ENCODE data around the gene ZNF888. TPM values are rescaled to one million over a fixed set of nuclear protein-coding genes. Genes with fewer than 3 reads are reported as not detected.

The ZNF888 gene
- 3.4 TPM for total RNA-seq
- polyA plus RNA-seq (ENCODE audit: insufficient read depth in 1 of 8, insufficient read length in 8 of 8, low replicate concordance in 1 of 8), result 1 to 10 TPM; 1.9 to 4.2 (median 3.0) TPM
- long read RNA-seq, donor 1, result 0 reads
- long read RNA-seq, donor 2, result 0 reads
- long read RNA-seq, donor 3, result 0 reads
- long read RNA-seq, donor 4, result 0 reads
- long read RNA-seq, donor 5, partial matches to known transcripts, result 0 of 1 reads
- long read RNA-seq, donor 5, other reads (novel, unspliced or antisense), result 0 of 1 reads
- long read RNA-seq, donor 6, full-length matches to known transcripts, result 1 of 1 reads
- long read RNA-seq, donor 6, partial matches to known transcripts, result 0 of 1 reads
- long read RNA-seq, donor 6, other reads (novel, unspliced or antisense), result 0 of 1 reads
- long read RNA-seq, donor 7, result 0 reads
- long read RNA-seq, donor 8, result 0 reads
- long read RNA-seq, donor 9, result 0 reads
- long read RNA-seq, donor 10, result 0 reads
- long read RNA-seq, donor 11, result 0 reads

DNA sequence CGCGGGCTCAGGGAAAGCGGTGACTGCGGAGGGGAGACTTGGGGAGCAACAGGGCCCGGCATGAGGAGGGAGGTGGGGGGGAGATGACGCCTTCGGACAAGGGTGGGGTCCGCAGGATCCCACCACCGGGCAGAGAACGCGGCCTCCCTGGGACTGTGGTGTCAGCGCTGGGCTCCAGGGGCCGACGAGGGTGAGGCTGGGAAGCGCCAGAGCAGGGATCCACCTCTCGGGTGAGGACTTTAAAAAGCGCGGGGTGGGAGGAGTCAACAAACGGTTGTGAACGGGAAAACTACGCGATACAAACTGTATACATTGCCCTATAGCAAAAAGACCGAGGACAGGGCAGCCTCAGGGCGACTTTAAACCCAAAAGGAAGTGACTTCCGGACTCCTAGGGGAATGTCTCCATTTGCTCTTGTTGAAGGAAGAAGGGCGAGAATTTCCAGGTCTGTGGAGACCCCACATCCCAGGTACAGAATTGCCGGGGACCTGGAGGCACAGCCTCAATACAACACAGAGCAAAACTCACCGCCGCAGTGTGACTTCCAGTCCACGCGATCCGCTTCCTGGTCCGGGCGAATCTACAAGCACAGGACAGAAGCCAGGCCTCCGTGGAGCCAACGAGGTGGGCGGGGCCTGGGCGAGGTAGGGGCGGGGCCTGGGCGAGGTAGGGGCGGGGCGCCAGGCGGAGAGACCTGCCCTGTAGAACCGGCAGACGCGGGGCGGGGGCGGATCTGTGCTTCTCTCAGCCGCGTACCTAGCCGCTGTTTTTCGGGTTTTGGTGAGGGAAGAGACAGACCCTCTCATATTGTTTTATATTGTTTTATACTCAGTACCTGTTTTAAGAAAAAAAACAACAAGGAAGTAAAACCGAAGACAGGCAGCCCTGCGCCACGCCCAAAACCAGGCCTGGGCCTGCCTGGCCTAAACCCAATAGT, at the start of gene ZNF888:
ZNF888 (minus strand) TSS at position 588 of the 937 bp plus-strand sequence. CDS start 5,555 bp downstream, outside the sequence.
- Histone ChIP-seq H3K4me3 (ENCODE audit: low read length) (peak within 1 kb of the TSS; percentile 84), H3K9me3 (replicated peaks; ENCODE audit: control insufficient read depth, low read depth, low read length) (no peaks in the 10 kb centered on the region), H3K27me3 (ENCODE audit: control insufficient read depth, insufficient read depth, low read length) (no peaks in the 10 kb centered on the region), H3K36me3 (ENCODE audit: control insufficient read depth, insufficient read depth, low read length) (no peaks in the 10 kb centered on the region), H3K27ac (ENCODE audit: low read length) (peak within 1 kb of the TSS; percentile 93), H3K4me1 (ENCODE audit: control insufficient read depth, insufficient read depth, low read length) (peaks cover 5% of the 10 kb centered on the region)
- peak; percentile 86 for DNase-seq
- WGBS (ENCODE audit: insufficient coverage), result 0% methylated on average over 22 of the region's 55 CpGs

- Histone ChIP-seq H3K4me3 (ENCODE audit: low read length) (no peak overlapping the region), H3K27ac (ENCODE audit: low read length) (no peak overlapping the region), H3K36me3 (ENCODE audit: control insufficient read depth, insufficient read depth, low read length) (no peaks in the 10 kb centered on the region), H3K9me3 (replicated peaks; ENCODE audit: control insufficient read depth, low read depth, low read length) (no peaks in the 10 kb centered on the region), H3K27me3 (ENCODE audit: control insufficient read depth, insufficient read depth, low read length) (no peaks in the 10 kb centered on the region), H3K4me1 (ENCODE audit: control insufficient read depth, insufficient read depth, low read length) (peaks cover 6% of the 10 kb centered on the region)
- DNase-seq, result no peak
- WGBS (ENCODE audit: insufficient coverage), result no CpG with 5 or more reads among the region's 2 CpGs
Observed at GRCh38 chr19:52967772-52968171, 44.5 kb upstream of the ZNF888 start.

DNA sequence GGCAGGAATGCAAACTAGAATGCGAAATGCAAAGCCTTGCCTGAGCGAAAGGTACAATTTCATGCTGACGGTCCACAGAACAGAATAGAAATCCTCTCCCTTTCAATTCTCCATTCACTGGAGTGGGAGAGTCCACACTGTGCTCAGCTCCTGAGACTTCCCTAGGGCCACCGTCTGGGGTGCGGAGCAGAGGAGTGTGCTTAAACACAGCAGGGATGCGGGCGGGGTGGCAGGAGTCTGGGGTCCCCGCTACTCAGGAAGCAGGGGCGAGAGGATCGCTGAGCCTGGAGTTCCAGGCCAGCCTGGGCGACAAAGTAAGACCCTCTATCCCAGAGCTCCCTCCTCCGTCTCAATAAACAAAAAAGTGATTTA, 40.0 kb upstream of the ZNF888 start:
- no peaks in the 10 kb centered on the region for H3K9me3 ChIP-seq (replicated peaks; ENCODE audit: control insufficient read depth, low read depth, low read length)
- peak overlapping the region; percentile 67 for H3K4me3 ChIP-seq (ENCODE audit: low read length)
- WGBS (ENCODE audit: insufficient coverage), result 0% methylated on average over 6 of the region's 12 CpGs
- H3K27ac ChIP-seq (ENCODE audit: low read length), result peak overlapping the region; percentile 81
- H3K36me3 ChIP-seq (ENCODE audit: control insufficient read depth, insufficient read depth, low read length), result no peaks in the 10 kb centered on the region
- H3K4me1 ChIP-seq (ENCODE audit: control insufficient read depth, insufficient read depth, low read length), result peaks cover 12% of the 10 kb centered on the region
- no peaks in the 10 kb centered on the region for H3K27me3 ChIP-seq (ENCODE audit: control insufficient read depth, insufficient read depth, low read length)
- DNase-seq, result peak; percentile 33

GRCh38 chr19:52962394-52963246, 39.4 kb upstream of the ZNF888 start, which contains the start of gene ZNF816:
TSS of gene ZNF816 (minus strand) at chr19:52962881. CDS start at chr19:52956089, 6,792 bp downstream.
- peaks cover 12% of the 10 kb centered on the region for H3K4me1 ChIP-seq (ENCODE audit: control insufficient read depth, insufficient read depth, low read length)
- under 1% methylated on average over 44 of the region's 55 CpGs for whole genome bisulfite sequencing (ENCODE audit: insufficient coverage)

GRCh38 chr19:52961981-52962380, 38.8 kb upstream of the ZNF888 start:
- WGBS (ENCODE audit: insufficient coverage), result 9% methylated on average over 4 of the region's 5 CpGs
- Histone ChIP-seq H3K36me3 (ENCODE audit: control insufficient read depth, insufficient read depth, low read length) (peaks cover 2% of the 10 kb centered on the region), H3K4me1 (ENCODE audit: control insufficient read depth, insufficient read depth, low read length) (peaks cover 12% of the 10 kb centered on the region), H3K27me3 (ENCODE audit: control insufficient read depth, insufficient read depth, low read length) (no peaks in the 10 kb centered on the region), H3K27ac (ENCODE audit: low read length) (peak overlapping the region; percentile 85), H3K4me3 (ENCODE audit: low read length) (peak overlapping the region; percentile 67), H3K9me3 (replicated peaks; ENCODE audit: control insufficient read depth, low read depth, low read length) (no peaks in the 10 kb centered on the region)
- DNase-seq, result no peak

More at GRCh38 chr19:52962394-52963246, 39.4 kb upstream of the ZNF888 start, which contains the start of gene ZNF816:
- Histone ChIP-seq H3K4me3 (ENCODE audit: low read length) (peak within 1 kb of the TSS; percentile 67), H3K9me3 (replicated peaks; ENCODE audit: control insufficient read depth, low read depth, low read length) (no peaks in the 10 kb centered on the region), H3K27me3 (ENCODE audit: control insufficient read depth, insufficient read depth, low read length) (no peaks in the 10 kb centered on the region), H3K27ac (ENCODE audit: low read length) (peak within 1 kb of the TSS; percentile 85), H3K36me3 (ENCODE audit: control insufficient read depth, insufficient read depth, low read length) (peaks cover 2% of the 10 kb centered on the region)
- DNase-seq, result peak; percentile 97

DNA sequence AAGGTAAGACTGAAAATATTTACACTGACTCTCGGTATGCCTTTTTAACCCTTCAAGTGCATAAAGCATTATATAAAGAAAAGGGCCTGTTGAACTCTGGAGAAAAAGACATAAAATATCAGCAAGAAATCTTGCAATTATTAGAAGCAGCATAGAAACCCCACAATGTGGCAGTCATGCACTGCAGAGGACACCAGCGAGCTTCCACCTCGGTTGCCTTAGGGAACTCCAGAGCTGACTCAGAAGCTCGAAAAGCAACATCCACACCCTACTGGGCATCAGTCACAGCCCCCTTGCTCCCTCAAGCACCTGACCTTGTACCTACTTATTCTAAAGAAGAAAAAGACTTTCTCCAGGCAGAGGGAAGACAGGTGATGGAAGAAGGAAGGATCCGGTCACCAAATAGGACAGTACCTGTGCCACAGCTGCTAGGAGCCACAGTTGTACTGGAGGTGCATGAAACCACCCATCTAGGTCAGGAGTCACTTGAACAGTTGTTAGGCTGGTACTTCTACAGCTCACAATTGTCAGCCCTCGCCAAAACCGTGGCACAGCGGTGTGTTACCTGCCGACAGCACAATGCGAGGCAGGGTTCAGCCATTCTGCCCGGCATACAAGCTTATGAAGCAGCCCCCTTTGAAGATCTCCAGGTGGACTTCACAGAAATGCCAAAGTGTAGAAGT, 36.5 kb upstream of the ZNF888 start:
- no peak overlapping the region for H3K4me3 ChIP-seq (ENCODE audit: low read length)
- peaks cover 12% of the 10 kb centered on the region for H3K4me1 ChIP-seq (ENCODE audit: control insufficient read depth, insufficient read depth, low read length)
- no peaks in the 10 kb centered on the region for H3K27me3 ChIP-seq (ENCODE audit: control insufficient read depth, insufficient read depth, low read length)
- H3K27ac ChIP-seq (ENCODE audit: low read length), result no peak overlapping the region
- peaks cover 5% of the 10 kb centered on the region for H3K36me3 ChIP-seq (ENCODE audit: control insufficient read depth, insufficient read depth, low read length)
- WGBS (ENCODE audit: insufficient coverage), result 77% methylated on average over 9 of the region's 11 CpGs
- no peak for DNase-seq
- no peaks in the 10 kb centered on the region for H3K9me3 ChIP-seq (replicated peaks; ENCODE audit: control insufficient read depth, low read depth, low read length)

- Histone ChIP-seq H3K4me1 (ENCODE audit: control insufficient read depth, insufficient read depth, low read length) (peaks cover 6% of the 10 kb centered on the region), H3K27me3 (ENCODE audit: control insufficient read depth, insufficient read depth, low read length) (no peaks in the 10 kb centered on the region), H3K36me3 (ENCODE audit: control insufficient read depth, insufficient read depth, low read length) (peaks cover 9% of the 10 kb centered on the region), H3K27ac (ENCODE audit: low read length) (no peak overlapping the region), H3K9me3 (replicated peaks; ENCODE audit: control insufficient read depth, low read depth, low read length) (no peaks in the 10 kb centered on the region), H3K4me3 (ENCODE audit: low read length) (no peak overlapping the region)
- DNase-seq, result no peak
- WGBS (ENCODE audit: insufficient coverage), result 86% methylated on average over 7 of the region's 8 CpGs
Observed at GRCh38 chr19:52957591-52957990, 34.4 kb upstream of the ZNF888 start.

GRCh38 chr19:52956917-52957316, 33.7 kb upstream of the ZNF888 start:
- Histone ChIP-seq H3K4me3 (ENCODE audit: low read length) (no peak overlapping the region), H3K9me3 (replicated peaks; ENCODE audit: control insufficient read depth, low read depth, low read length) (no peaks in the 10 kb centered on the region), H3K4me1 (ENCODE audit: control insufficient read depth, insufficient read depth, low read length) (peaks cover 5% of the 10 kb centered on the region), H3K36me3 (ENCODE audit: control insufficient read depth, insufficient read depth, low read length) (peaks cover 16% of the 10 kb centered on the region), H3K27me3 (ENCODE audit: control insufficient read depth, insufficient read depth, low read length) (no peaks in the 10 kb centered on the region), H3K27ac (ENCODE audit: low read length) (no peak overlapping the region)
- DNase-seq, result no peak
- WGBS (ENCODE audit: insufficient coverage), result 96% methylated on average over 9 of the region's 10 CpGs

DNA sequence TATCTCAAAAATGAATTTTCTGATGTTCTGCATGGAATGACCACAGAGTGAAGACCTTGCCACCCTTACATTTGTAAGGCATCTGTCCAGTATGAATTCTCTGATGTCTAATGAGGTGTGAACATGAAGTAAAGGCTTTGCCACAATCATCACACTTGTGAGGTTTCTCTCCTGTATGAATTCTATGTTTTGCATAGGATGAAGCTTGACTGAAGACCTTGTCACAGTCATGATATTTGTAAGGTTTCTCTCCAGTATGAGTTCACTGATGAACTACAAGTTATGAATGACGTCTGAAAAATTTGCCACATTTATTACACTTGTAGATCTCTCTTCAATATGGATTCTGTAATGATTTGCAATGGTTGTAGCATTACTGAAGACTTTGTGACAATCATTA, 26.2 kb upstream of the ZNF888 start:
- no peak for DNase-seq
- WGBS (ENCODE audit: insufficient coverage), result no CpG with 5 or more reads among the region's 1 CpG

More for the DNA sequence above, 26.2 kb upstream of the ZNF888 start:
- no peak overlapping the region for H3K27ac ChIP-seq (ENCODE audit: low read length)
- H3K4me3 ChIP-seq (ENCODE audit: low read length), result no peak overlapping the region
- H3K9me3 ChIP-seq (replicated peaks; ENCODE audit: control insufficient read depth, low read depth, low read length), result peaks cover 18% of the 10 kb centered on the region
- no peaks in the 10 kb centered on the region for H3K27me3 ChIP-seq (ENCODE audit: control insufficient read depth, insufficient read depth, low read length)
- peaks cover 10% of the 10 kb centered on the region for H3K4me1 ChIP-seq (ENCODE audit: control insufficient read depth, insufficient read depth, low read length)
- H3K36me3 ChIP-seq (ENCODE audit: control insufficient read depth, insufficient read depth, low read length), result peaks cover 19% of the 10 kb centered on the region

Data from muscle of leg (tissue), 16 donors.